Tibial nerve (tissue), 4 donors: ENCODE results near the gene VTI1A.

Experiments
- CTCF ChIP-seq, 5 experiments: fragments of 200-600 bp in 3 of 5; fragments of 450-650 bp in 2 of 5; sonication (generic) in 3 of 5; IDR thresholded peaks; one replicate each; pipeline ENCODE4 v1.5.1; 2016 to 2019; ENCODE audit warnings: antibody characterized with exemption in 5 of 5, mild to moderate bottlenecking in 3 of 5, moderate library complexity in 2 of 5
- EP300 ChIP-seq, 2 donors: sonication (generic); formaldehyde crosslinking; IDR thresholded peaks; one replicate each; pipeline ENCODE4 v1.6.1; 2017; ENCODE audit warnings: antibody characterized with exemption in 2 of 2, mild to moderate bottlenecking in 1 of 2
- POLR2A ChIP-seq, 2 donors: fragments of 450-650 bp; IDR thresholded peaks; one replicate each; pipeline ENCODE4 v1.6.1; 2017; ENCODE audit warnings: antibody characterized with exemption in 2 of 2, mild to moderate bottlenecking in 2 of 2, moderate library complexity in 2 of 2

DNA sequence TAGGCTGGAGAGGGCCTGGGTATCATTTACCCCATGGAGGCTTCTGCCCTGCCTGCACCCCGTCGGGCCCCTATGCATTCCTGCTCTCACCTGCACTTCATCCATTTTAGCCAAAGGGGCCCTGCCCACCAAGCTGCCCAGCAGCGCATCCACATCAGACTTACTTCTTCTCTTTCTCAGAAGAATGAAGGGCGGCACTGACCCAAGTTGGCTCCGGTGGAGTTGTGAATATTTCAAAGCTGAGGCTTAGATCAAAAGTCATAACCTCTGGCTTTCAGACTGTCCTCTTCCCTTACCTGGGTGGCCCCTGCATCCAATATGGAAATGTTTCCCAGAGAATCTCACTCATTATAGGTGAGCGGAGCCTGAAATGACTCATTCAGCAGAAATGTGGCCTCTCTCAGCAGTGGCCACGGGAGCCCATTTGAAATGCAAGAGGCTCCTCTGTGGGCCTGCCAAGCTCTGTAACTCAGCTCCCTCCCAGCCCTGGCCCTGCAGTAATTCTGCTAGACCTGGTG is 385.4 kb downstream of the VTI1A start:
- TF ChIP-seq CTCF (IDR thresholded peaks at IDR 0.05) (no peak), POLR2A (IDR thresholded peaks at IDR 0.05) (no peak), EP300 (IDR thresholded peaks at IDR 0.05) (no peak)
